Activated CD8-positive, alpha-beta T cell treated with anti-CD3 and anti-CD28 coated beads for 36 hours (primary cell): ENCODE measurements around the gene GZF1. TPM values are rescaled to one million over a fixed set of nuclear protein-coding genes. Genes with fewer than 3 reads are reported as not detected.

Experiments
- ATAC-seq: fragments of 200-7000 bp; cut with Tn5 transposase; one replicate; pipeline ENCODE4 v1.10.0; 2021; ENCODE audit warnings: mild to moderate bottlenecking, moderate library complexity
- CTCF ChIA-PET: fragments of 350-600 bp; sonication (Branson Sonifier 250); formaldehyde crosslinking; loops from one replicate; lab custom pipeline; 2021; ENCODE audit warnings: antibody characterized with exemption; lab: Charles Lee
- POLR2A ChIA-PET: fragments of 350-600 bp; sonication (Branson Sonifier 250); formaldehyde crosslinking; loops from one replicate; lab custom pipeline; 2021; ENCODE audit warnings: antibody characterized with exemption; lab: Charles Lee
- DNase-seq: peaks from one replicate; pipeline ENCODE4 v3.0.0-alpha.2; 2020
- H3K27ac Mint-ChIP-seq: one replicate; pipeline ENCODE4 v1.8.0; 2021; ENCODE audit warnings: mild to moderate bottlenecking, mixed read lengths
- H3K27me3 Mint-ChIP-seq: one replicate; pipeline ENCODE4 v1.8.0; 2021; ENCODE audit warnings: mixed read lengths
- H3K36me3 Mint-ChIP-seq: one replicate; pipeline ENCODE4 v1.8.0; 2021; ENCODE audit warnings: low read depth, mixed read lengths
- H3K4me1 Mint-ChIP-seq: one replicate; pipeline ENCODE4 v1.8.0; 2021; ENCODE audit warnings: low read depth, mixed read lengths
- H3K4me3 Mint-ChIP-seq: one replicate; pipeline ENCODE4 v1.8.0; 2021; ENCODE audit warnings: mild to moderate bottlenecking, moderate library complexity, mixed read lengths
- H3K9me3 Mint-ChIP-seq: one replicate; pipeline ENCODE4 v1.8.0; 2021; ENCODE audit warnings: mixed read lengths
- CTCF ChIP-seq: fragments of 200-600 bp; IDR thresholded peaks from one replicate; pipeline ENCODE4 v1.8.0; 2022; ENCODE audit warnings: antibody characterized with exemption, mild to moderate bottlenecking
- intact Hi-C: fragments of 100-400 bp; cut with micrococcal nuclease; formaldehyde crosslinking; loops from one replicate; pipeline ENCODE4 v1.10.0; 2022
- total RNA-seq, 2 experiments: library from RNA; stranded (reverse); gene quantifications; one replicate each; pipeline ENCODE4 v1.2.3, GENCODE V29; 2021

GZF1 gene
- total RNA-seq, 2 experiments from 2014 or later = 11.8 to 13.7 TPM

- Mint-ChIP-seq H3K27ac (peak overlapping the region; percentile 94), H3K9me3 (no peaks in the 10 kb centered on the region), H3K27me3 (no peaks in the 10 kb centered on the region), H3K4me1 (peaks cover 47% of the 10 kb centered on the region), H3K4me3 (peak overlapping the region; percentile 78), H3K36me3 (peaks cover 17% of the 10 kb centered on the region)
- intact Hi-C loops = loop anchor here (5.0 to 10.0 kb wide), 2 partner anchors 61 to 244 kb away; partner anchors contain the start of genes CST9 and NAPB
- no peak for TF ChIP-seq CTCF
- no peak for DNase-seq
- ATAC-seq = no peak
- ChIA-PET POLR2A (interaction anchor here (0.6 to 4.6 kb wide), 3 partner anchors 10 to 61 kb away, joined by 3 to 43 read pairs (median 3); partner anchors contain the start of gene NXT1), CTCF (interaction anchor here (1.5 kb wide), 1 partner anchor 11 kb away, joined by 6 read pairs; no protein-coding TSS in a partner anchor)
These were observed 885 bp upstream of the GZF1 start for GRCh38 chr20:23361119-23361475.

DNA sequence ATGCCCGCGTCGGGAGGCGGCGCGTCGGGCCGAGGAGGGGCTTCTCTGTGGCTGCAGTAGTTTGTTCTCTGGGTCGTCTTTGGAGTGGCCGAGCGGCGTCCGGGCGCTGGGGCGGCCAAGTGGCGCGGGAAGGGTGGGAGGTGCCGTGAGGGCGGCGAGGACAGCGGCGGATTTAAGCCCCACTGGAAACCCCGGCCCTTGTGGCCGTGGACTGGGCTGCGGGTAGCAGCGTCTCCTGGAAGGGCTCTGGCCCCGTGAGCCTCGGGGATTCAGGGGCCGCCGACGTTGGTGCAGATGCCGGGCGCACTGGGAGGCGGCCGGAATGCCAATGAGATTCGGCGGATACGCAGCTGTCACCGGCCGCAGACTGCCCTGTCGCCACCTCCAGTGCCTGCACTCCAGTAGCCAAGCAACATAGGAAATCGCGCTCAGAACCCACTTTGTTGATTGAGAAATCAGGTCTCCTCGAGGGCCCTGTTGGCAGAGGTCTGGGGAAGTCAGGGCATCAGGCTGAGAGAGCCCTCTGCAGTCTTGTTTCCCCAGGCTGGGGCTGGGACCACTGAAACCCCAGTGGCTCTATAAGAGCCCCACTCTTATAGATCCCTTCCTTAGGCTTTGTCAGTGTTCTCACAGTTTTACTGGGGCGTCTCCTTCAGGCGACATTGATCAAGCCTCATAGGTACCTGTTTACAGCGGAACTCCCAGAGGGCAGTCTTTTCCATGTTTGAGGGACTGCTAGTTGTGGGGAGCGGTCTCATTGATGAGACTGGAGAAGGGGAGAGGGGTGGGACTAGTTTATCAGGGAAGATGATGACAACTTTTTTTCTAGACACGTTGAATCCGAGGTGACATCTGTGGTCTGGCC, 642 bp downstream of the GZF1 start:
- Mint-ChIP-seq H3K27me3 (no peaks in the 10 kb centered on the region), H3K4me3 (peak overlapping the region; percentile 92), H3K36me3 (peaks cover 24% of the 10 kb centered on the region), H3K27ac (peak overlapping the region; percentile 92), H3K9me3 (no peaks in the 10 kb centered on the region), H3K4me1 (peaks cover 56% of the 10 kb centered on the region)
- TF ChIP-seq CTCF = no peak
- peak; percentile 52 for DNase-seq
- ChIA-PET CTCF (no interaction called here), POLR2A (no interaction called here)
- intact Hi-C loops = loop anchor here (5.0 to 10.0 kb wide), 2 partner anchors 60 to 242 kb away; partner anchors contain the start of genes CST9 and NAPB
- ATAC-seq = no peak

- DNase-seq = no peak
- intact Hi-C loops = loop anchor here (5.0 to 10.0 kb wide), 2 partner anchors 59 to 242 kb away; partner anchors contain the start of genes CST9 and NAPB
- CTCF ChIA-PET = no interaction called here
These were observed 1.3 kb downstream of the GZF1 start for GRCh38 chr20:23363257-23363649.

DNA sequence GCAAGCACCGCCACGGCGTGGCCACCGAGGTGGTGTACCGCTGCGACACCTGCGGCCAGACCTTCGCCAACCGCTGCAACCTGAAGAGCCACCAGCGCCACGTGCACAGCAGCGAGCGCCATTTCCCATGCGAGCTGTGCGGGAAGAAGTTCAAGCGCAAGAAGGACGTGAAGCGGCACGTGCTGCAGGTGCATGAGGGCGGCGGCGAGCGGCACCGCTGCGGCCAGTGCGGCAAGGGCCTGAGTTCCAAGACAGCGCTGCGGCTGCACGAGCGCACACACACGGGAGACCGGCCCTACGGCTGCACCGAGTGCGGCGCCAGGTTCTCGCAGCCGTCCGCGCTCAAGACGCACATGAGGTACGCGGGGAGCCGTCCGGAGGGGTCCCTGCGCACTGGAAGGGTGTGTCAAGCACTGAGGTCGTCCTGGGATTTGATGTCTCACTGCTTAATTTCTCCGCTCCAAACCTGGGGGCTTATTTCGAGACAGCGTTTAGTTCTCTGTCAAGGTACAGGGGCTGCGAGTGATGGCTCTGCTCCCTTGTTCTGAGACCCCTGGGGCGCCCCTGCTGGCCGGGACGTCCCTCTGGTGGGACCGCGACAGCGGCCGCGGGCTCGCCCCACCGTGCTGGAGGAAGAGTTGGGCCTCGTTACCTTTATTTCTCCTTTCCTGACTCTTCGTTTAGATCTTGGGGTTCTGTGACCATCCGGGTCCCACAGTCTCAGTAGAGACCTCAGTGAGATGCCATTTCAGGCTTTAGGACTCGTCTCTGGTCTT, 3.6 kb downstream of the GZF1 start:
- CTCF ChIA-PET = interaction anchor here (1.0 kb wide), 1 partner anchor 56 kb away, joined by 3 read pairs; the partner anchor contains the start of gene NAPB
- TF ChIP-seq CTCF = no peak
- DNase-seq = no peak
- intact Hi-C loops = loop anchor here (5.0 to 10.0 kb wide), 2 partner anchors 42 to 239 kb away; partner anchors contain the start of gene CST9
- POLR2A ChIA-PET = interaction anchor here (1.2 kb wide), 1 partner anchor 54 kb away, joined by 4 read pairs; no protein-coding TSS in a partner anchor
- Mint-ChIP-seq H3K27ac (peak overlapping the region; percentile 86), H3K9me3 (no peaks in the 10 kb centered on the region), H3K27me3 (no peaks in the 10 kb centered on the region), H3K4me1 (peaks cover 54% of the 10 kb centered on the region), H3K36me3 (peaks cover 44% of the 10 kb centered on the region), H3K4me3 (peak overlapping the region; percentile 37)
- no peak for ATAC-seq

More at GRCh38 chr20:23363257-23363649, 1.3 kb downstream of the GZF1 start:
- Mint-ChIP-seq H3K36me3 (peaks cover 27% of the 10 kb centered on the region), H3K27ac (peak overlapping the region; percentile 92), H3K9me3 (no peaks in the 10 kb centered on the region), H3K27me3 (no peaks in the 10 kb centered on the region), H3K4me3 (peak overlapping the region; percentile 92), H3K4me1 (peaks cover 62% of the 10 kb centered on the region)
- POLR2A ChIA-PET = interaction anchor here (1.3 kb wide), 1 partner anchor 13 kb away, joined by 10 read pairs; the partner anchor contains the start of gene NXT1
- no peak for TF ChIP-seq CTCF
- ATAC-seq = no peak
